NOMO-1 treated with DMSO at 0.1 percent for 48 hours (cell line): Measurements from ENCODE around the gene ZNF318.
"Not testable (repeated sequence)": the region's sequence is repeated elsewhere in the genome, so short reads cannot be mapped to it uniquely, and the experiment has no call there.

Experiments used
- DNase-seq: peaks from one replicate; lab custom pipeline; 2025; ENCODE audit not compliant: unreplicated experiment; lab: John Stamatoyannopoulos, UW

ZNF318 gene

GRCh38 chr6:43369174-43370002 lies at the start of gene ZNF318:
Gene ZNF318 (minus strand): TSS chr6:43369647. CDS start chr6:43369365, 282 bp downstream.
- peak; percentile 98 for DNase-seq

- no peak for DNase-seq
These were observed 47.5 kb upstream of the ZNF318 start for GRCh38 chr6:43416935-43417334.

- DNase-seq: not testable (repeated sequence)
These were observed 45.8 kb upstream of the ZNF318 start for GRCh38 chr6:43415275-43415674.

GRCh38 chr6:43413002-43413401 lies 43.6 kb upstream of the ZNF318 start:
- no peak for DNase-seq

- DNase-seq: no peak
These were observed 43.1 kb upstream of the ZNF318 start for GRCh38 chr6:43412541-43412940.

GRCh38 chr6:43410776-43411175 lies 41.3 kb upstream of the ZNF318 start:
- DNase-seq: not testable (repeated sequence)

GRCh38 chr6:43408259-43408658 lies 38.8 kb upstream of the ZNF318 start:
- DNase-seq: no peak

- DNase-seq: no peak
These were observed 37.8 kb upstream of the ZNF318 start for GRCh38 chr6:43407296-43407695.

- no peak for DNase-seq
These were observed 35.9 kb upstream of the ZNF318 start for GRCh38 chr6:43405354-43405753.

GRCh38 chr6:43402820-43403219 lies 33.4 kb upstream of the ZNF318 start:
- no peak for DNase-seq

GRCh38 chr6:43401730-43402129 lies 32.3 kb upstream of the ZNF318 start:
- DNase-seq: no peak

- DNase-seq: no peak
These were observed 30.6 kb upstream of the ZNF318 start for GRCh38 chr6:43399932-43400487.

GRCh38 chr6:43396408-43397149 lies 27.1 kb upstream of the ZNF318 start:
- DNase-seq: no peak

- DNase-seq: no peak
These were observed 26.3 kb upstream of the ZNF318 start for GRCh38 chr6:43395776-43396175.

- no peak for DNase-seq
These were observed 25.5 kb upstream of the ZNF318 start for GRCh38 chr6:43394982-43395381.

- DNase-seq: peak; percentile 23
These were observed 24.2 kb upstream of the ZNF318 start for GRCh38 chr6:43393602-43394001.

- not testable (repeated sequence) for DNase-seq
These were observed 23.7 kb upstream of the ZNF318 start for GRCh38 chr6:43393133-43393532.

GRCh38 chr6:43391440-43392031 lies 22.1 kb upstream of the ZNF318 start:
- no peak for DNase-seq

- DNase-seq: not testable (repeated sequence)
These were observed 21.4 kb upstream of the ZNF318 start for GRCh38 chr6:43390753-43391439.

GRCh38 chr6:43389730-43390295 lies 20.4 kb upstream of the ZNF318 start:
- DNase-seq: no peak

GRCh38 chr6:43386492-43386891 lies 17.0 kb upstream of the ZNF318 start:
- DNase-seq: peak; percentile 32
